ENCODE measurements around the gene GDF10.

DNA sequence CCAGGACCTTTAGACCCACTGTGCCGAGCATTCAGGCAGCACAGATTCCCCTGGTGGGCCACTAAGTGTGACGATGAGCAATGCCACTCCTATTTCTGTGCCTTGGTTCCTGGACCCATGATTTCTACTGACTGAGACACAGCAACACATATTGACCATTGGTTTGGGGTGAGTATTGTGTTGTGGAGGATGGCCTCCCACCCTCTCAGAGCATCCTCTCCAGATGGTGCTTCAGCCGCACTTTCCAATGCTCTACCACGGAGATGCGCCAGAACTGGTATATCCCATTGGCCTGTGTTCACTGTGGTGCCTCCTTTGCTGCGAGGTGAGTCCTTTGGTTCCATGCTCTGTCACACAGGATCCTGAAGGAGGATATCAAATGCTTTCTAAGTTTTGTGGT is 10.1 kb upstream of the GDF10 start:
- TF ChIP-seq CTCF (IDR thresholded peaks at IDR 0.05) (no peak), POLR2A (IDR thresholded peaks at IDR 0.05) (no peak)
